ENCODE results near the gene MCL1. TPM values are rescaled to one million over a fixed set of nuclear protein-coding genes. Genes with fewer than 3 reads are reported as not detected.

Gene MCL1
- total and polyA plus RNA-seq, 2 of the 13 experiments (the other 11 are each of a cell fraction or from before 2014, with no cell fraction given), result 69.5 to 125 TPM

- DNase-seq (ENCODE audit: low spot score) (no peak), FAIRE-seq (no peak), ATAC-seq (no peak)
- no peak for TF ChIP-seq HOXA9 (CRISPR knock-in tag; IDR thresholded peaks at IDR 0.05; ENCODE audit: borderline replicate concordance)
- TF ChIP-seq ZNF296 (CRISPR knock-in tag; conservative IDR thresholded peaks at IDR 0.05), result no peak
- no peak for TF ChIP-seq ATM (IDR thresholded peaks at IDR 0.05; ENCODE audit: borderline replicate concordance)
- no peak for TF ChIP-seq PBX2 (CRISPR knock-in tag; IDR thresholded peaks at IDR 0.05)
- TF ChIP-seq ZNF530 (CRISPR knock-in tag; IDR thresholded peaks at IDR 0.05; ENCODE audit: low read depth), result no peak
- no peak for TF ChIP-seq FOXO1 (CRISPR knock-in tag; IDR thresholded peaks at IDR 0.05)
- no peak for TF ChIP-seq AHR (CRISPR knock-in tag; IDR thresholded peaks at IDR 0.05)
- no peak for TF ChIP-seq BCL3 (CRISPR knock-in tag; IDR thresholded peaks at IDR 0.05)
- TF ChIP-seq BRD4 (CRISPR knock-in tag; IDR thresholded peaks at IDR 0.05), result no peak
- no peak for TF ChIP-seq ISL2 (CRISPR knock-in tag; IDR thresholded peaks at IDR 0.05)
- no peak for TF ChIP-seq E2F2 (CRISPR knock-in tag; IDR thresholded peaks at IDR 0.05; ENCODE audit: borderline replicate concordance)
- no peak for TF ChIP-seq ZNF512B (CRISPR knock-in tag; IDR thresholded peaks at IDR 0.05; ENCODE audit: borderline replicate concordance)
- no peaks in the 10 kb centered on the region for H4K20me1 ChIP-seq (ENCODE audit: insufficient read depth, low read length)
- no peak overlapping the region for H2AFZ ChIP-seq (ENCODE audit: low read length)
- H3K9me3 ChIP-seq (ENCODE audit: low read length), result no peaks in the 10 kb centered on the region
- H3K4me2 ChIP-seq (ENCODE audit: low read depth, low read length), result peak overlapping the region; percentile 53; the same call in 1 of the 2 replicates
- BruUV-seq (replicated peaks), result no TSS peak
- H3K9ac ChIP-seq (ENCODE audit: insufficient read depth, low read depth, low read length), result no peak overlapping the region
- intact Hi-C loops (cut with micrococcal nuclease; ENCODE audit: unreplicated experiment) (no loop called here), in situ Hi-C loops (cut with HindIII; ENCODE audit: extremely low pct_ligation_motif_present, low pct_unique_long_range_greater_than_20kb) (loop anchor here (10.0 kb wide), 1 partner anchor 282 kb away; the partner anchor contains the start of gene CA14)
- H3K36me3 ChIP-seq (replicated peaks in 1 of 2; ENCODE audit: control insufficient read depth in 1 of 2, insufficient read depth in 2 of 2, low read length in 2 of 2), result no peaks in the 10 kb centered on the region
- no peaks in the 10 kb centered on the region for H3K79me2 ChIP-seq (ENCODE audit: insufficient read depth, low read length)
- 66% methylated on average over 11 of the region's 12 CpGs for WGBS (ENCODE audit: low lambda C conversion rate)
- H3K4me1 ChIP-seq (ENCODE audit: insufficient read depth, low read length), result peaks cover 71% of the 10 kb centered on the region
- H3K4me3 ChIP-seq (replicated peaks in 1 of 3; ENCODE audit: insufficient read depth in 1 of 3, low read depth in 2 of 3, low read length in 3 of 3), result no peak overlapping the region
- CTCF ChIA-PET (ENCODE audit: low intra/inter-chr PET ratio, low total read pairs), result no interaction called here
- no peak overlapping the region for H3K27ac ChIP-seq (ENCODE audit: extremely low read length, insufficient read depth, low read length)
- H3K27me3 ChIP-seq (ENCODE audit: control insufficient read depth in 1 of 2, insufficient read depth in 2 of 2, low read length in 2 of 2), result no peaks in the 10 kb centered on the region; a peak in 1 of 5 replicates
- POLR2A ChIA-PET, result interaction anchor here (0.9 to 2.4 kb wide), 3 partner anchors 13 to 25 kb away, joined by 3 to 10 read pairs (median 6); partner anchors contain the start of genes ADAMTSL4 and FALEC
Measured at GRCh38 chr1:150536836-150537731, 42.3 kb downstream of the MCL1 start.
